Upper lobe of right lung (tissue), 1 donor: ENCODE results near the gene MAP3K5. TPM values are rescaled to one million over a fixed set of nuclear protein-coding genes. Genes with fewer than 3 reads are reported as not detected.
A peak's percentile ranks its signal among the peaks of the same experiment; 100 is the strongest.

Experiments
- ATAC-seq: fragments of 200-7000 bp; cut with Tn5 transposase; one replicate; pipeline ENCODE4 v1.9.1; 2020; ENCODE audit warnings: mild to moderate bottlenecking, moderate library complexity
- DNase-seq: peaks from one replicate; pipeline ENCODE4 v3.0.0-alpha.2; 2020
- H3K27ac ChIP-seq: fragments of 200-600 bp; one replicate; pipeline ENCODE4 v1.8.0; 2022
- H3K27me3 ChIP-seq: fragments of 200-600 bp; one replicate; pipeline ENCODE4 v1.8.0; 2022; ENCODE audit warnings: mild to moderate bottlenecking
- H3K36me3 ChIP-seq: fragments of 200-600 bp; one replicate; pipeline ENCODE4 v1.8.0; 2022
- H3K4me1 ChIP-seq: fragments of 200-600 bp; one replicate; pipeline ENCODE4 v1.8.0; 2022
- H3K4me3 ChIP-seq: fragments of 200-600 bp; one replicate; pipeline ENCODE4 v1.8.0; 2022; ENCODE audit warnings: mild to moderate bottlenecking
- H3K9me3 ChIP-seq: fragments of 200-600 bp; one replicate; pipeline ENCODE4 v1.8.0; 2022
- CTCF ChIP-seq: fragments of 200-600 bp; IDR thresholded peaks from one replicate; pipeline ENCODE4 v1.8.0; 2022; ENCODE audit warnings: antibody characterized with exemption
- intact Hi-C: fragments of 100-400 bp; cut with DNase I; formaldehyde crosslinking; loops from one replicate; pipeline ENCODE4 v1.11.0; 2022
- total RNA-seq: library from RNA; stranded (reverse); fragmentation: NEBNext Ultra II Directional; extraction: Animal tissue kit (Norgen Biotek cat#: 25700); gene quantifications from one replicate; pipeline ENCODE4 v1.2.1, GENCODE V29; 2021
- donor health status: DM: no; HTN: yes; CAD: no; lungs with severe emphysema.

Gene MAP3K5
- total RNA-seq, 1 donor from 2014 or later = 32.5 TPM

- ATAC-seq = peak; percentile 98
- Histone ChIP-seq H3K4me1 (peaks cover 12% of the 10 kb centered on the region), H3K36me3 (no peaks in the 10 kb centered on the region), H3K4me3 (peak within 1 kb of the TSS; percentile 69), H3K27ac (peak within 1 kb of the TSS; percentile 63), H3K27me3 (peaks cover 7% of the 10 kb centered on the region), H3K9me3 (no peaks in the 10 kb centered on the region)
- peak; percentile 82 for TF ChIP-seq CTCF
- intact Hi-C loops = no loop called here
- DNase-seq = peak; percentile 96
Measured at GRCh38 chr6:136550330-136551071, 241.8 kb downstream of the MAP3K5 start, which contains the start of gene MAP7. TSS of gene MAP7 (minus strand) at chr6:136550422. CDS start at chr6:136550408, 14 bp downstream.

- peaks cover 7% of the 10 kb centered on the region for H3K27me3 ChIP-seq
- H3K36me3 ChIP-seq = no peaks in the 10 kb centered on the region
- H3K4me1 ChIP-seq = peaks cover 12% of the 10 kb centered on the region
- DNase-seq = no peak
- peak overlapping the region; percentile 63 for H3K27ac ChIP-seq
- no peaks in the 10 kb centered on the region for H3K9me3 ChIP-seq
- peak; percentile 75 for ATAC-seq
- intact Hi-C loops = no loop called here
- no peak for TF ChIP-seq CTCF
- peak overlapping the region; percentile 69 for H3K4me3 ChIP-seq
Measured at GRCh38 chr6:136550045-136550329, 242.3 kb downstream of the MAP3K5 start.

- intact Hi-C loops = no loop called here
- ATAC-seq = peak; percentile 1
- DNase-seq = peak; percentile 69
- Histone ChIP-seq H3K27ac (peak overlapping the region; percentile 63), H3K9me3 (no peaks in the 10 kb centered on the region), H3K4me3 (peak overlapping the region; percentile 69), H3K36me3 (no peaks in the 10 kb centered on the region), H3K27me3 (peaks cover 7% of the 10 kb centered on the region), H3K4me1 (peaks cover 12% of the 10 kb centered on the region)
- TF ChIP-seq CTCF = no peak
Measured at GRCh38 chr6:136549300-136550044, 242.8 kb downstream of the MAP3K5 start.

GRCh38 chr6:136548582-136549299, 243.5 kb downstream of the MAP3K5 start:
- intact Hi-C loops = no loop called here
- no peak overlapping the region for H3K27ac ChIP-seq
- ATAC-seq = no peak

More at GRCh38 chr6:136548582-136549299, 243.5 kb downstream of the MAP3K5 start:
- Histone ChIP-seq H3K4me3 (peak overlapping the region; percentile 69), H3K4me1 (peaks cover 12% of the 10 kb centered on the region), H3K9me3 (no peaks in the 10 kb centered on the region), H3K36me3 (no peaks in the 10 kb centered on the region), H3K27me3 (peaks cover 7% of the 10 kb centered on the region)
- TF ChIP-seq CTCF = no peak
- no peak for DNase-seq
